NCI-H1930 (cell line): Measurements from ENCODE around the gene ST6GALNAC3.
"Not testable (repeated sequence)": the region's sequence is repeated elsewhere in the genome, so short reads cannot be mapped to it uniquely, and the experiment has no call there.

ENCODE experiments used
- DNase-seq, 2 experiments: peaks; one replicate each; lab custom pipeline; 2025; lab: John Stamatoyannopoulos, UW

The ST6GALNAC3 gene

DNA sequence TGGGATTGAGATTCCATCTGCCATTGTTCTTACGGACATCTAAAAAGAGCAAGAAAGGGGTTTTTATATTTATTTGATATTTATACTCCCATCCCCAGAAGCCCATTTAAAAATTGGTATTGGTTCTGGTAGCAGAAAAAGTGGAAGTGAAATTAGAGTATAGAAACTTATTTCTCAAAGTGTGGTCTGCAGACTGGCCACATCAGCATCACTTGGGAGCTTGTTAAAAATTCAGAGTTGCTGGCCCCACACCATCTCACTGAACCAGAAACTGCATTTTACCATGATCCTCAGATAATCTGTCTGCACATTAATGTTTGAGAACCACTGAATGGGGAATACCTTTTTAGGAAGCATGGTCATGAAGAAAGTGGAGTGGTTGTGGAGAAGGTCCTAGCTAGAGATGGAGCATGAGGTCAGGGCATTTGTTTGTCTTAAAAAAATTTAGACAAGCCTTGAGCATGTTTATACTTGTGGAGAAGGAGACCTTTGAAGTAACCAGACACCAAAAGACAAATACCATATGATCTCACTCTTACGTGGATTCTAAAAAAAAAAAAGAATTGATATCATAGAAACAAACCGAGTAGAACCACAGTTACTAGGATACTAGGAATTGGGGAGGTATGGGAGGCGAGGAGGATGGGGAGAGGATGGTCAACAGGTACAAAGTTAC lies 116.3 kb downstream of the ST6GALNAC3 start:
- no peak for DNase-seq

DNA sequence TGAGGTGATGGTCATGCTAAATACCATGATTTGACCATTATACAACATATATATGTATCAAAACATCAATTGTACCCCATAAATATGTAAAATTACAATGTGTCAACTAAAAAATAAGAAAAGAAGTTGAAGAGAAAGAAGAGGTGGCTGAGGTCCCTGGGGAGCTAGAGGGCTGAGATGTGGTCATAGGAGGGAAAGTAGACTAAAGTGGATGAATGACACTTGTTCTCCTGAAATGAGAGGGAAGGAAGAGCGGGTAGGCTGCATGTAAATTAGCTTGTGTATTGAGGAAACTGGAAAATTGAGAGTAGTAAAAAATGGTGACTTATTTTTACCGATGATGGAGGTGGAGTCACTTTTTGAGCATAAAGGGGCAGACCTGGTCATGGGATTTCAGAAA lies 117.0 kb downstream of the ST6GALNAC3 start:
- DNase-seq: no peak

DNA sequence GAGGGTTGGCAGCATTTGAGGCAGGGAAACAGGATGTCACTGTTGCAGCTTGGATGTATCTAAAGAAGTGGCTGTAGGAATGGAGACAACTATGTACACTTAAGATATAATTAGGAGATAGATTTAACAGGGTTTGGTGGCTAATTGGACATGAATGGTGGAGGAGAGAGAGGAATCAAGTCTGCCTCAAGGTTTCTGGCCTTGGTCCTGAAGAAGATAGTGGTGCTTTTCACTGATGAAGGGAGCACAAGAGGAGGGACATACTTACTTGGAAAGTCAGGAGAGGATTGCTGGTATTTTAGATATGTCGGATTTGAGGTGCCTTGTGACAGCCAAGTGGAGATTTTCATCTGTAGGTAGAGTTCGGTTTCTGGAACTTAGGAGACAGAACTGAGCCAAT lies 123.9 kb downstream of the ST6GALNAC3 start:
- no peak for DNase-seq

DNA sequence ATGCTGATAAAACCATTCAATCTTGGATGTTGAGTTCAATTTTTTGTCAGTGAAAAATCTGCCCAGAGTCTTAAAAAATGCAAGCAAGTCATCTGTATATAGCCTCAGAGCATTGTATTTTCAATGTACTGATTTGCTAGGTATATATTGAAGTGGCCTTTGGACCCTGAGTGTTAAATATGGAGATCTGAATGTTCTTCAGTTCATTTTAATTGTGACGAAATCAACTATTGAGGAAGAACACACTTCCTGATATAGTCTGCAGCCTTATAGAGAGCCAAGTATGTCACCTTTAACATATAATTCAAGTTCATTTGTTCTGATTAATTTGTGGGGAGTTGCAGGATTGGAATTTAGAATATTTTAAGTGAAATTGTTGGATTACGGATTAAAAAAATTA lies 128.1 kb downstream of the ST6GALNAC3 start:
- no peak for DNase-seq

DNA sequence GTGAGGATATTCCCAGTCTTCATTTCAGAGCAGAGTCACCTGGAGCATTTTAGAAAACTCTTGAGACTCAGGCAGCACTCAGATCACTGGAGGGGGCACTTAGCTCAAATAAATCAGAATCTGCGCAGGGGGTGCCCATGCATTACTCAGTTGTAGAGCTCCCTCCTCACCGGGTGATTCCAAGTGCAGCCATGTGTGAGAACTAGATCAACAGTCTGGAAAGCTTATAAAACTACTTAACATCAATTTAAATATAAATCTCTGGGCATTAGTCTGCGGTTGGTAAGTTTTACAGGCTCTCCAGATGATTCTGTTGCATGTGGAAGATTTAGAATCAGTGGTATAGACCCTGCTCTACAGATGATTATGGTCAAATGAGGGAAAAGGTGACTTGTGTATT lies 128.6 kb downstream of the ST6GALNAC3 start:
- DNase-seq: no peak

DNA sequence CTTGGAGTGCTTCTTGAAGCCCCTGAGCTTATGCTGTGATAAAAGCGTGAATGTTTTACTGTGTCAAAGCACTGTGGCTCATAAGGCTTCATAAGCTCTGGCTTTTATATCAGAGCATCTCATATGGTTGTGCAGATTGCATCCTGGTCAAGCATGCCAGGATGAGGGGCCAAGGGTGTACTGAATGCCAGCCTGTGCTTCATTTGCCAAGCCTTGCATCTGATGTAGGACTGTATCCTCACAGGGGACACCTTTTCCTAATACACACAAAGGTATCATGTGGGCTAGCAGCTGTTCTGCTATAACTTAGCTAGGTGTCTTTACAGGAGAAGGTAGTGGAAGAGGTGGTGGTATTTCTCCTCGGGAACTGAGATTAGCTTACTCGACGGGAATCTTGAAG lies 134.7 kb downstream of the ST6GALNAC3 start:
- DNase-seq: no peak

DNA sequence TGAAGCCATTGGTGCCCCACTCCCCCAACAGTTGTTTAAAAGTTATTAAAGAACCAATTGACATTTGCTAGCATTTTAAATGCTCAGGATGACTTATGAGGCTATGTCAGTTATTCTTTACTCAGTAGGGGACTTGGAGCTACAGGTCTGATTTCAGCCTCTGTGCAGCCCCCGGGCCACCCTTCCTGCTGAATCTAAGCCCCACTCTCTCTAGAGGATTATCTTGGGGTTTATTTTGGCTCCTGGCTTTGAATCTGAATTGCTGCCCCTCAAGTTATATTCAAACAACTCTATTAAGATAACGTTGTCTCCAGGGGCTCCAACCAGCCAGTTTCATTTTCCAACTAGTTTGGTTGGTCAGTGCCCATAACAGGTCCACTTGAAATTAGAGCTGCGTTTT lies 135.1 kb downstream of the ST6GALNAC3 start:
- DNase-seq: no peak

DNA sequence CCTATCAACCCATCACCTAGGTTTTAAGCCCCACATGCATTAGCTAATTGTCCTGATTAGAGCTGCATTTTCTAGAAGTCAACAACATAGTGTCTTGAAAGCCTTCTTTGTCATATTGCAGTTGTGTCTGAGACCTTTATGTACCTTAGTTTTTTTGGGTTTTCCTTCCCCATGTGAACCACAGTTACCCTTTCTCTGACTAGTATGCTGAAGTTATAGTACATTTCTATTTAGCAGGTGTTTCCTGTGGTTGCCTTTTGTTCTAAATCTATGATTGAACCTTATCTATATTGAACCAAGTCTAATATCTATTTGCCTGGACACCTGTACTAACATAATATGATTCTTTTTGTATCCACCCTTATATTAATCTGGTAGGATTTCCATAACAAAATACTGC lies 135.6 kb downstream of the ST6GALNAC3 start:
- DNase-seq: no peak

DNA sequence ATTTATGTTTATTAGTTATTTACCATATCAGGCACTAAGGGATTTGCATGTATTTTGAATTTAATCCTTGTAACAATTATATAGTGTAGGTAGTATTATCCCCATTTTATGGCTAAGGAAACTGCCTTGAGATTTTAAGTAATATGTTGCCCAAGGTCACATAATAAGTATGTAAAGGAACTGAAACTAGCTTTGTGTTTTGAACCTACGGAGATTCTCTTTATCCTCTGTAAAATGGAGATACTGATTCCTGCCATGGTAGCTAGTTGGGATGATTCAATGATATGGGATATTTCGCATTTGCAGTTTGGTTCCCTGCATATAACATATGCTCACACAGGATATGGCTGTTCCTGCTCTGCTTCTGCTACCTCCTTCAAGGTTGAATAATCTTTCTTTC lies 144.3 kb downstream of the ST6GALNAC3 start:
- DNase-seq: no peak

DNA sequence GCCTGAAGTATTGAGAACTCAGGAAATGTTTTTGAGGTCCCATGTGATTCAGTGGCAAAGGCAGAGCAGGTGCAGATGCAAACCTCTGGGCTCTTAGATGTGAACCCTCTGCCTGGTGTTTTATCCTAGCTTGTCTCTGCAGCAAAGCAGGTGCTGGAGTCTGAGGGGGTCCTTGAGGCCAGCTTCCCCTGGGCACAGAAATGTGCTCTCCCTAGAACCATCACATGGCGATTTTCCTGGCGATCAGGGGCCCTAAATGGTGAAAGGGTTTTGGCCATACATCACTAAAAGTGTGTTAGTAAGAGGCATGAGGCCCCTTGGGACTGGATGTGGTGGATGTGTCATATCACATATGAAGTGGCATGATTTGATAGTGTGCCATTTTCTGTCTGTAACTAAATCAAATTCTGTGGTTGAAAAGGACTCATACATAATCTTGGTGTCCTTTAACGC lies 144.8 kb downstream of the ST6GALNAC3 start:
- DNase-seq: no peak

DNA sequence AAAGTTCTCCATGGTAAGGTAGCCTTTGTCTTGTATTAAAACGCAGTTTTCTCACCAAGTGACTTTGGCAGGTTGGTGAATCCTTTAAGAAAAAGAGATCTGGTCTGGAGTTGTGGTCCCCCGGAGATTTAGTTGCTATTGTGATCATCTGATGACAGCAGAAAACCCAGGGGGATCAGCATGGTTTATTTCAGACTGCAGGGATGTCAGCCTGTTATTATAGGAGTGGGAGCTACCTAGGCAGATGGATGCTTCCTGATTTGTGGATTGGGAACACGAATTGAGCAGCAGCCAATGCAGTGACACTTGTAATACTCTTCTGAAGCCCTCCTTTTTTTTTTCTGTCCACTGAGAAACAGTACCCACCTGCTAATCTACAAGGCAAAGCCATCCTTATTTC lies 150.2 kb downstream of the ST6GALNAC3 start:
- no peak for DNase-seq

DNA sequence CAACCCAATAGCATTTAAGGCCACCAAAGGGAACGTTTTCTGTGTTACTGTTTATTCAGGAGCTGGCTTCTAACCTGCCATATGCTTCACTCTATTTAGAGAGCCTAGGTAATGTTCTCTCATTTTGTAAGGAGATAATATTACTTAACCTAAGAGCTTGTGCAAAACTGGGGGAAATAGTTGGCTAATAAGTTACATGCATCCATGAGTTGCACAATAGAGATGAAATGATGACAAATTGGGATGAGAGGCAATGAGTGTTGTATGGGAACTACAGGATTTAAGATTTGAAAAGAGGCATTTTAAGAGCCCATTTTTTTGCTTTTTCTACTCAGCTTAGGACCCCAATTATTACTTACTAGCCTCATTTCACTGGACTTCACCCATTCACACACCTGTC lies 151.0 kb downstream of the ST6GALNAC3 start:
- DNase-seq: no peak

DNA sequence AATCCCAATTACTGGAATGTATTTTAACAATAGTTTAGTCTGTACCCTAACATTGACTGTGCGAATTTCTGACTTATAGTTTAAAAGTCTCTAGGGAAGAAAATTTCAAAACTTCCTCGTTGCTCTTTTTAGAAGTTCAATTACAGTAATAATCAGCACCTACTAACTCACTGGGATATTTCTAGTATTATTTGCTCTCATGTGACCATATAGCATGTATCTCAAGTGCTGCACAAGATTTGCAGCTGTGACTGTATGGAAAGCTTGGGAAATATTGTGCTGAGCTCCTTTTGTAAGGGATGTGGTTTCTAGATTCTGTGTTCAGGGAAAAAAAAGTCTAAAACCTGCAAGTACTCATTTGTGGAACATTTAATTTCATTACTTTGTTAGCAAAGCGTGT lies 153.1 kb downstream of the ST6GALNAC3 start:
- no peak for DNase-seq

DNA sequence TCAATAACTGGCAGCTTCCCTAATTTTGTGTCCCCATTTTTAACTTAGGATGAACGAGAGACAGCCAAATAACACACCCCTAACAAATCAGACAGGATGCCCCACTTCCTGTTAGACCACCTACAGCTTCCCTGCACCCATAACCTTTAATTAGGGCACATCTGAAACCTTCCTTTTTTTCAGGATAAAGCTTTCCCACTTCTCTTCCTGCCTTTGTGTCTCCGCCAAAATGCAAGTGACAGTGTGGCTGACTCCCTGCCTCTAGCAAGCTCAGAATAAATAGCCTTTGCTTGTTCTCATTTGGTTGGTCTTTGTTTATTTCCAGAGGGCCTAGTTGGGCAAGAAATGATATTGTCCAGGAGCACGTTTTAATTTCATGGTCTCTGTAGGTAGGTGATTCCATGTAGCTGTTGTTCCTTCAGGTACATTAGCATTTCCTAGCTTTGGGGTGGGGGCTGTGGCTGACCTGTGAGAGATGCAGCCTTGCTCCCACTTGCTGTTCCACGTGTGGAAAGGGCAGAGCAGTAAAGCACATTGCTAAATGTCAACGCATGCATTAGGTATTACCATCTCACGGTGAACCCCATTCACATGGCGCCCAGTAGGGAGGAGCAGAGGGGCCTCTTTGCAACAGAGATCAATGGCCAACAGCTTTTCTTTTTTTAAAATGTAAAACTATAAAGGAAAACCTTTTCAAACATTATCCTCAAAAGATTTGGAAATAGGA lies 154.9 kb downstream of the ST6GALNAC3 start:
- no peak for DNase-seq

DNA sequence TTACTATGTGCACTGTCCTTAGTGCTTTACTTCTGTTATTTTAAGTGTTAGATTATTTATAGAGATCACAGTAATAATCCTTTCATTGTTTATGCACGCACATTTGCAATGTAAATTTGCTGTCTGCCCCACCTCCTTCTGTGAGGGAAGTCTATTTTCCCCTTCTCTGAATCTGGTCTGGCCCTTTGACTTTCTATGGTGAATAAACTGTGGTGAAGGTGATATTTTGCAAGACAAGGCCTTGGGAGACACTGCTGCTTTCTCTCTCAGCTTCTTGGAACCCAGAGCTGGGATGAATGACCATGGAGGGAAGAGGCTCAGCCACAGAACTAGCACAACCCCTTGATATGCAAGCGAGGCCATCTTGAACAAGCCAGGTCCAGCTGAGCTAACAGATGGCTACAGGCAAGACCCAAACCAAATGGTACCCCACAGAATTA lies 156.3 kb downstream of the ST6GALNAC3 start:
- no peak for DNase-seq

DNA sequence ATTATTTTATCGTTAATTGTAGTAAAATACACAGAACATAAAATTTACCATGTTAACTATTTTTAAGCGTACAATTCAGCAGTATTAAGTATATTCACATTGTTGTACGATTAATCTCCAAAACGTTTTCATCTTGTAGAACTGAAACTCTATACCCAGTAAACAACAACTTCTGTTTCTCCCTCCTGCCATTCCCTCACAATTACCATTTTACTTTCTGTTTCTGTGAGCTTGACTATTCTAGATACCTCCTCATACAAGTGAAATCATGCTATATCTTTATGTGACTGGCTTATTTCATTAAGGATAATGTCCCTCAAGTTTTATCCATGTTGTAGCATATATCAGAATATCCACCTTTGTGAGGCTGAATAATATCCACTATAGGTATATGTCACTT lies 156.8 kb downstream of the ST6GALNAC3 start:
- DNase-seq: no peak

DNA sequence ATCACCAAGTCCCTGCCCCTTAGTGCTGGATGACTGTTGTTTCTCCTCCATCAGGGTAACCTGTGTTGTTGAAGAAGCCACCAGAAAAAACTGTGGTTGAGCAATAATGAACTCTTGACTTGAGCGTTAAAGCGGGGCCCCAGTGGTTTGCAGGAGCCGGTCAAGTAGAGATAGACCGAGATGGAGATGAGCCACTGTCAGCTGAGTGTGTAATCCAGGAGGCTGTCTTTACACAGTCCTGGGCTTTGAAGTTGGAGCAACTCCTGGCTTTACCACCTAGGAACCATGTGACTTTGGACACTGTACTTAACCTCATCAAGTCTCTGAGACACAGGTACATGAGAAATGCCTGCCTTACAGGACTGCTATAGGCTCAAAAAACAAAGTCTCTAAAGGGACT lies 158.1 kb downstream of the ST6GALNAC3 start:
- DNase-seq: no peak

DNA sequence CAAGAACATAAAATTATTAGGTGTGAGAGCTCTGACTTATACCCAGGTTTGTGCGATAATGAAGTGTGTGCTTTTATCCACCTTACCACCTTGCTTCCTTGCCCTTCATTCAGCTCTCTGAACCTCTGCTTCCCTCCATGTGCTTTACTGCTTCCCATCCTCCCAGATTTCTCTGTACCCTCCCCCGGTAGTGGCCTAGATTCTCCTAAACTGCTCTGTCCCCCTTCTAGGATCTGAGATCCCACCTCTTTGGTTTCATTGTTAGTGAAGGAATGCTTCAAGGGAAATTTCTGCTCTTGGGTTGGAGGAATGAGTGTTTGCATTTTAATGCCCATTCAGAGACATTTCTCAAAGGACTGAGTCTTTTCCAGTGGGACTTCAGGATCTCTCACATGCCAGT lies 159.5 kb downstream of the ST6GALNAC3 start:
- DNase-seq: no peak

DNA sequence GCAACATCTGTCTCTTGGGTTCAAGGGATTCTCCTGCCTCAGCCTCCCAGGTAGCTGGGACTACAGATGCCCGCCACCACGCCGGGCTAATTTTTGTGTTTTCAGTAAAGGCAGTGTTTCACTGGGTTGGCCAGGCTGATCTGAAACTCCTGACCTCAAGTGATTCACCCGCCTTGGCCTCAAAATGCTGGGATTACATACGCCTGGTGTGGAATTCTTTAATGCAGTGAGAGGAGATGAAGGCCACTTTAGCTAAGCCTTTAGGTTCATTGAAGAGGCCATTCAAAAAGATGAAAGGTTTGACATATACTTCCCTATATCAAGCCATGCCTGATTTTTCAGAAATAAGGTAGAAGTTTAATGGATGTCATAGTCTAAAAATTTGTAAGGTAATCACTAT lies 162.7 kb downstream of the ST6GALNAC3 start:
- DNase-seq: no peak

DNA sequence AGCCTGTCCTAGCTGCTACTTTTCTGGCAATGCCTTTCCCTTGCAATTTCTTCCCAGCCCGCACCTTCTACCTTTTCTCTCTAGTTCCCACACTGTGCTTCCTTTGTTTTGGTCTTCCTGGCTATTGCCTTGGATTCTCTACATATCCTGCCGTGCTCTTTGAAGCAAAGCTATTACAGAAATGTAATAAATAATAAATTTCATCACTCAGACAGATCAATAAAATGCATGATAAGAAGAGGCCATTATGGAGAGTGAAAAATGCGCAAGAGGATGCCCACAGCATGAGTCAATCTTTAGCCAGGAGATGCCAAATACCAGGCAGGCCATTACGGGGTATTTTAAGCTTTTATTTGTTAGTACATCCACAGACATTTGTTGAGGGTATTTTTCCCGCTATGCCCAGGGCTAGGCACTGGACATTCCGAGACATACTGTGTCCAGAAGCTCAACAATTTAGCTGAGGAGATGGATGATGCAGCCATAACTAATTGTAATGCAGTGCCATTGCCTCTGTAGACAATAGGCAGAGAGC lies 163.6 kb downstream of the ST6GALNAC3 start:
- no peak for DNase-seq

DNA sequence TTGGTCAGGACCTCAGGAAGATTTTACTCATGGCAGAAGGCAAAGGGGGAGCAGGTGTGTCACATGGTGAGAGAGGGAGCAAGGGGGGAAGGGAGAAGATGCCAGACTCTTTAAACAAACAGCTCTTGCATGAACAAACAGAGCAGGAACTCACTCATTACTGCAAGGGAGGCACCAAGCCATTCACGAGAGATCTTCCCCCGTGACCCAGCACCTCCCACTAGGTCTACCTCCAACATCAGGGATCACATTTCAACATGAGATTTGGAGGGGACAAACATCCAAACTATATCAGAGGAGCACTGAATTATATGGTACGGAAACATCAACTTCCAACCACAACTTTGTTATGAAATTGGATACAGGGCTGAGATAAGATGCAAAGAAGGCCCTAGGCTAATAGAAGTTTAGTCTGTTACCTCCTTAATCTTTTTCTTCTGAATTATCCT lies 164.9 kb downstream of the ST6GALNAC3 start:
- DNase-seq: no peak

DNA sequence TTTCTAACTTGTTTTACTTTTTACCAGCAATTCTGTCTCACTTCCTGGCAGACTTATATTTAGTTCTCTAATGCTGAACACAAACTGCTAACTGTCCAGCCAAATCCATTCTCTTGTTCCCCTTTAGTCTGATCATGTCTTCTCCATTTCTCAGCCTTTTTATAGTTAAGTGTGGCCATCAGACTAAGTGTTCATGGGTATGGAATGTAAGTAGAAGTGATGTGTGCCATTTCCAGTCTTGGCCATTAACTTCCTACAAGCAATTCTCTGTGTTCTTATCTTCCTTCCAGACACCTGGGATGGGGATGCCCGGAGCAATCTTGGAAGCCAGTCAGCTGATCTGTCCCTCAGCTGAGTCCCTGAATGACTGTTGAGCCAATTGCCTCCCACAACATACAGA lies 165.8 kb downstream of the ST6GALNAC3 start:
- no peak for DNase-seq

DNA sequence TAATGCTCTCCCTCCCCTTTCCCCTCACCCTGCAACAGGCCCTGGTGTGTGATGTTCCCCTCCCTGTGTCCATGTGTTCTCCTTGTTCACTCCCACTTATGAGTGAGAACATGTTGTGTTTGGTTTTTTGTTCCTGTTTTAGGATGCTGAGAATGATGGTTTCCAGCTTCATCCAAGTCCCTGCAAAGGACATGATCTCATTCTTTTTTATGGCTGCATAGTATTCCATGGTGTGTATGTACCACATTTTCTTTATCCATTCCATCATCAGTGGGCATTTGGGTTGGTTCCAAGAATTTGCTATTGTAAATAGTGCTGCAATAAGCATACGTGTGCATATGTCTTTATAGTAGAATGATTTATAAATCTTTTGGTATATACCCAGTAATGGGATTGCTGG lies 168.0 kb downstream of the ST6GALNAC3 start:
- not testable (repeated sequence) for DNase-seq
